IMR-90 (cell line): ENCODE results near the gene C1GALT1. TPM values are rescaled to one million over a fixed set of nuclear protein-coding genes. Genes with fewer than 3 reads are reported as not detected.
"Not testable (repeated sequence)": the region's sequence is repeated elsewhere in the genome, so short reads cannot be mapped to it uniquely, and the experiment has no call there.

Experiments used
- ATAC-seq: fragments of 200-7000 bp; cut with Tn5 transposase; 2 replicates; pipeline ENCODE4 v1.9.1; 2020; ENCODE audit warnings: low read depth, mild to moderate bottlenecking, moderate library complexity
- BruUV-seq: library from RNA; stranded (reverse); fragments of 400-500 nt; replicated peaks from 2 replicates; lab custom pipeline; 2021; lab: Mats Ljungman, UMichigan
- CTCF ChIA-PET: fragments of 300-600 bp; formaldehyde crosslinking; extraction: SDS; loops from one replicate; lab custom pipeline; 2021; ENCODE audit warnings: antibody characterized with exemption; lab: Yijun Ruan, JAX
- POLR2A ChIA-PET: fragments of 300-600 bp; sonication (Branson Sonifier 250); formaldehyde crosslinking; loops from one replicate; lab custom pipeline; 2022; ENCODE audit warnings: antibody characterized with exemption; ENCODE audit not compliant: unreplicated experiment; lab: Charles Lee
- DNase-seq: peaks from one replicate; pipeline ENCODE4 v3.0.0; 2013
- H2AFZ ChIP-seq: replicated peaks from 2 replicates; pipeline ENCODE3; 2013; ENCODE audit warnings: low read length, mild to moderate bottlenecking; ENCODE audit not compliant: poor library complexity
- H2AK5ac ChIP-seq: 2 replicates; pipeline ENCODE4 v1.6.1; 2013; ENCODE audit warnings: low read depth, low read length, inconsistent platforms
- H2AK9ac ChIP-seq: replicated peaks from 2 replicates; pipeline ENCODE3; 2013; ENCODE audit warnings: mild to moderate bottlenecking, low read depth, low read length, moderate library complexity; ENCODE audit not compliant: poor library complexity
- H2BK120ac ChIP-seq: 2 replicates; pipeline ENCODE4 v1.6.1; 2013; ENCODE audit warnings: low read depth, low read length, inconsistent platforms
- H2BK15ac ChIP-seq: 3 replicates; pipeline ENCODE4 v1.6.1; 2013; ENCODE audit warnings: low read depth, low read length, inconsistent platforms
- H2BK20ac ChIP-seq: 2 replicates; pipeline ENCODE4 v1.6.1; 2013; ENCODE audit warnings: low read depth, mild to moderate bottlenecking, inconsistent platforms, low read length, moderate library complexity
- H2BK5ac ChIP-seq: 2 replicates; pipeline ENCODE4 v1.6.1; 2013; ENCODE audit warnings: mild to moderate bottlenecking, low read depth, low read length, inconsistent platforms; ENCODE audit not compliant: poor library complexity, severe bottlenecking
- H3K14ac ChIP-seq: replicated peaks from 2 replicates; pipeline ENCODE4 v1.6.1; 2013; ENCODE audit warnings: low read depth, low read length, inconsistent platforms
- H3K18ac ChIP-seq: 2 replicates; pipeline ENCODE4 v1.6.1; 2013; ENCODE audit warnings: low read depth, low read length, control low read depth
- H3K23ac ChIP-seq: 2 replicates; pipeline ENCODE4 v1.6.1; 2013; ENCODE audit warnings: low read depth, low read length, inconsistent platforms
- H3K27ac ChIP-seq: 2 replicates; pipeline ENCODE4 v1.5.1; 2013; ENCODE audit warnings: mild to moderate bottlenecking, control low read depth, low read length; ENCODE audit not compliant: insufficient read depth
- H3K27me3 ChIP-seq: 2 replicates; pipeline ENCODE4 v1.6.1; 2013; ENCODE audit warnings: low read length; ENCODE audit not compliant: control insufficient read depth, insufficient read depth
- H3K36me3 ChIP-seq: 2 replicates; pipeline ENCODE4 v1.6.1; 2013; ENCODE audit warnings: low read length, mixed read lengths; ENCODE audit not compliant: control insufficient read depth, insufficient read depth
- H3K4ac ChIP-seq: 2 replicates; pipeline ENCODE4 v1.6.1; 2013; ENCODE audit warnings: low read depth, low read length, inconsistent platforms
- H3K4me1 ChIP-seq: 2 replicates; pipeline ENCODE4 v1.6.1; 2013; ENCODE audit warnings: low read length, mixed read lengths; ENCODE audit not compliant: control insufficient read depth, insufficient read depth
- H3K4me2 ChIP-seq: 2 replicates; pipeline ENCODE4 v1.6.1; 2013; ENCODE audit warnings: low read depth, mild to moderate bottlenecking, control low read depth, low read length, moderate library complexity
- H3K4me3 ChIP-seq: 2 replicates; pipeline ENCODE4 v1.5.1; 2013; ENCODE audit warnings: low read depth, mild to moderate bottlenecking, control low read depth, low read length, moderate library complexity; ENCODE audit not compliant: insufficient read depth
- H3K56ac ChIP-seq: 2 replicates; pipeline ENCODE4 v1.6.1; 2013; ENCODE audit warnings: low read length, inconsistent platforms; ENCODE audit not compliant: insufficient read depth; ENCODE audit errors: extremely low read depth
- H3K79me1 ChIP-seq, 2 experiments: 2 replicates each; pipeline ENCODE4 v1.6.1; 2013; ENCODE audit warnings: low read length in 2 of 2, inconsistent platforms in 1 of 2, low read depth in 1 of 2
- H3K9ac ChIP-seq: 2 replicates; pipeline ENCODE4 v1.6.1; 2013; ENCODE audit warnings: low read depth, low read length, control low read depth
- H3K9me1 ChIP-seq: 2 replicates; pipeline ENCODE4 v1.6.1; 2013; ENCODE audit warnings: low read length, inconsistent platforms; ENCODE audit not compliant: insufficient read depth
- H3K9me3 ChIP-seq: 2 replicates; pipeline ENCODE4 v1.6.1; 2013; ENCODE audit warnings: low read length; ENCODE audit not compliant: control insufficient read depth, insufficient read depth
- H4K20me1 ChIP-seq: 2 replicates; pipeline ENCODE4 v1.6.1; 2013; ENCODE audit warnings: low read length, inconsistent platforms; ENCODE audit not compliant: insufficient read depth
- H4K5ac ChIP-seq: 2 replicates; pipeline ENCODE4 v1.6.1; 2013; ENCODE audit warnings: mild to moderate bottlenecking, low read depth, low read length, control low read depth
- H4K8ac ChIP-seq, 2 experiments: 2 replicates each; pipeline ENCODE4 v1.6.1; 2013; ENCODE audit warnings: low read depth in 2 of 2, low read length in 2 of 2, control low read depth in 1 of 2, inconsistent platforms in 1 of 2
- H4K91ac ChIP-seq: 2 replicates; pipeline ENCODE4 v1.6.1; 2013; ENCODE audit warnings: low read depth, low read length, inconsistent platforms; ENCODE audit not compliant: insufficient read depth
- CTCF ChIP-seq: conservative IDR thresholded peaks from 2 replicates; pipeline ENCODE4 v1.5.1; 2012; ENCODE audit warnings: mild to moderate bottlenecking, low read depth, low read length, improper control_type of control experiment
- WGBS, 2 experiments: methylation state at CpG; one replicate each; pipeline versions ENCODE4 v1.1.5 to v1.1.7; 2013; ENCODE audit warnings: missing lambda C conversion rate in 2 of 2; ENCODE audit not compliant: insufficient read length in 1 of 2; ENCODE audit errors: extremely low coverage in 2 of 2; 5-methylcytosine and 5-hydroxymethylcytosine counted together
- dilution Hi-C: fragments of 300-500 bp; cut with HindIII; formaldehyde crosslinking; loops from one replicate; pipeline ENCODE4 v1.14.3; 2018; ENCODE audit warnings: low sequenced_read_pairs; ENCODE audit not compliant: unreplicated experiment
- in situ Hi-C: fragments of 300-500 bp; cut with MboI; formaldehyde crosslinking; loops from 3 replicates; pipeline ENCODE4 v1.14.3; 2019; ENCODE audit warnings: low sequenced_read_pairs, inconsistent platforms, mixed read lengths
- intact Hi-C: fragments of 100-400 bp; cut with micrococcal nuclease; formaldehyde crosslinking; loops from 2 replicates; pipeline ENCODE4 v1.10.0; 2022
- polyA plus RNA-seq, 3 experiments: library from polyadenylated mRNA; depleted of rRNA; stranded (reverse); fragments of >200 nt; gene quantifications; 2 replicates each; pipeline ENCODE4 v1.2.3, GENCODE V29; 2012; ENCODE audit warnings: low replicate concordance in 1 of 3
- total RNA-seq: library from RNA; depleted of rRNA; stranded (reverse); fragments of >200 nt; gene quantifications from 2 replicates; pipeline ENCODE4 v1.2.3, GENCODE V29; 2012

The C1GALT1 gene
- total and polyA plus RNA-seq, 2 of the 4 experiments (the other 2 are of a cell fraction): 11.6 to 12.2 TPM

- TF ChIP-seq CTCF: no peak
Observed at GRCh38 chr7:7138897-7139296, 43.4 kb upstream of the C1GALT1 start (continued).

- in situ Hi-C loops, intact Hi-C loops: not testable (repeated sequence)
Observed at GRCh38 chr7:7143404-7143803, 38.9 kb upstream of the C1GALT1 start.

GRCh38 chr7:7145151-7145550 is 37.2 kb upstream of the C1GALT1 start:
- H2BK5ac ChIP-seq, H3K36me3 ChIP-seq, H3K9me3 ChIP-seq, intact Hi-C loops, H3K4me3 ChIP-seq, H3K27ac ChIP-seq, DNase-seq, H4K5ac ChIP-seq, H3K4me1 ChIP-seq, H3K56ac ChIP-seq, H2AK9ac ChIP-seq, H3K4me2 ChIP-seq, H3K9ac ChIP-seq, H4K8ac ChIP-seq, H2AFZ ChIP-seq, H3K4ac ChIP-seq, H4K91ac ChIP-seq, CTCF ChIA-PET, BruUV-seq, dilution Hi-C loops, H3K27me3 ChIP-seq, in situ Hi-C loops, H3K14ac ChIP-seq, H3K79me1 ChIP-seq, H2BK120ac ChIP-seq, H2BK15ac ChIP-seq, POLR2A ChIA-PET, ATAC-seq, H3K18ac ChIP-seq, H3K23ac ChIP-seq, H2AK5ac ChIP-seq, H4K20me1 ChIP-seq, H3K9me1 ChIP-seq, H2BK20ac ChIP-seq: not testable (repeated sequence)
- WGBS, 2 experiments: 71% methylated on average over 1 of the region's 4 CpGs; no CpG with 5 or more reads in 1 of the 2 experiments

More at GRCh38 chr7:7143404-7143803, 38.9 kb upstream of the C1GALT1 start:
- H4K8ac ChIP-seq, dilution Hi-C loops, H4K91ac ChIP-seq, POLR2A ChIA-PET, H2AK5ac ChIP-seq, H2BK20ac ChIP-seq, H3K14ac ChIP-seq, H3K27ac ChIP-seq, H2BK5ac ChIP-seq, CTCF ChIA-PET, H3K4ac ChIP-seq, H3K56ac ChIP-seq, H2AFZ ChIP-seq, ATAC-seq, DNase-seq, H3K27me3 ChIP-seq, H3K79me1 ChIP-seq, H2AK9ac ChIP-seq, H2BK120ac ChIP-seq, H3K9me3 ChIP-seq, H3K4me3 ChIP-seq, H3K18ac ChIP-seq, H4K5ac ChIP-seq, H3K4me2 ChIP-seq, BruUV-seq, H2BK15ac ChIP-seq, H3K9me1 ChIP-seq, H3K9ac ChIP-seq, H3K36me3 ChIP-seq, H3K23ac ChIP-seq, H4K20me1 ChIP-seq, H3K4me1 ChIP-seq: not testable (repeated sequence)
- WGBS, 2 experiments: no CpG with 5 or more reads among the region's 1 CpG
